HG03460 (cell line): ENCODE data around the gene CCDC187.
"Not testable (repeated sequence)": the region's sequence is repeated elsewhere in the genome, so short reads cannot be mapped to it uniquely, and the experiment has no call there.

Experiments
- ATAC-seq: cut with Tn5 transposase; IDR thresholded peaks from one replicate; pipeline ENCODE4 v1.9.1; 2021; ENCODE audit not compliant: unreplicated experiment

Gene CCDC187

DNA sequence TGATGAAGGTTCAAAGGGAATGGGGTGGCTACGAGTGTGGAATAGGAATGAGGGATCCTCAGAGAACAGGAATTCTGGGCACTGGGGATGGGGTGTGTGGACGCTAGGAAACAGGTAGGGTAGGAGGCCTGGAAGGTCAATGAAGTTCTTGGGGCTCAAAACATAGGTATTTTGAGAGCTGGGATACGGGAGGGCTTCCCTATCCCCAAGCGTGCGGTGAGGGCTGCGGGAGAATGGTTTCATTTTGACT is 59.0 kb downstream of the CCDC187 start:
- ATAC-seq: no peak

GRCh38 chr9:136244122-136244968 is 59.5 kb downstream of the CCDC187 start:
- ATAC-seq: peak; percentile 41

- no peak for ATAC-seq
These were observed 60.3 kb downstream of the CCDC187 start for GRCh38 chr9:136243631-136244030.

GRCh38 chr9:136242918-136243525 is 60.9 kb downstream of the CCDC187 start:
- ATAC-seq: no peak

GRCh38 chr9:136242248-136242647 is 61.6 kb downstream of the CCDC187 start:
- no peak for ATAC-seq

DNA sequence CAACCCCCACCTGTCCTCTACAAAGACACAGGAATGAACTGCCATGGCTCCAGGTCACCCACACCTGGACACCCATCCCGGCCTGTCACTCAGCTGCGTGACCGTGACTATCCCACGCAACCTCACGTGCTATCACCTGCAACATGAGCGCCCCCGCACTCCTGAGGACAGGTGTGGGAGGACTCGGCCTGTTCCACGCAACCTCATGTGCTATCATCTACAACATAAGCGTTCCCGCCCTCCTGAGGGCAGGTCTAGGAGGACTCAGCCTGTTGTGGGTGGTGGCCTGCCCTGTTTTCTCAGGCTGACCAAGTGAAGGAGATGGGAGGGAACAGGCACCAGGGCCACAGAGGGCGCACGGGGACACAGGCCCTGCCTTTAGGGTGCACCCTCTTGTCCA is 62.4 kb downstream of the CCDC187 start:
- no peak for ATAC-seq

- no peak for ATAC-seq
These were observed 63.0 kb downstream of the CCDC187 start for GRCh38 chr9:136240941-136241340.

- ATAC-seq: no peak
These were observed 63.9 kb downstream of the CCDC187 start for GRCh38 chr9:136239983-136240330.

DNA sequence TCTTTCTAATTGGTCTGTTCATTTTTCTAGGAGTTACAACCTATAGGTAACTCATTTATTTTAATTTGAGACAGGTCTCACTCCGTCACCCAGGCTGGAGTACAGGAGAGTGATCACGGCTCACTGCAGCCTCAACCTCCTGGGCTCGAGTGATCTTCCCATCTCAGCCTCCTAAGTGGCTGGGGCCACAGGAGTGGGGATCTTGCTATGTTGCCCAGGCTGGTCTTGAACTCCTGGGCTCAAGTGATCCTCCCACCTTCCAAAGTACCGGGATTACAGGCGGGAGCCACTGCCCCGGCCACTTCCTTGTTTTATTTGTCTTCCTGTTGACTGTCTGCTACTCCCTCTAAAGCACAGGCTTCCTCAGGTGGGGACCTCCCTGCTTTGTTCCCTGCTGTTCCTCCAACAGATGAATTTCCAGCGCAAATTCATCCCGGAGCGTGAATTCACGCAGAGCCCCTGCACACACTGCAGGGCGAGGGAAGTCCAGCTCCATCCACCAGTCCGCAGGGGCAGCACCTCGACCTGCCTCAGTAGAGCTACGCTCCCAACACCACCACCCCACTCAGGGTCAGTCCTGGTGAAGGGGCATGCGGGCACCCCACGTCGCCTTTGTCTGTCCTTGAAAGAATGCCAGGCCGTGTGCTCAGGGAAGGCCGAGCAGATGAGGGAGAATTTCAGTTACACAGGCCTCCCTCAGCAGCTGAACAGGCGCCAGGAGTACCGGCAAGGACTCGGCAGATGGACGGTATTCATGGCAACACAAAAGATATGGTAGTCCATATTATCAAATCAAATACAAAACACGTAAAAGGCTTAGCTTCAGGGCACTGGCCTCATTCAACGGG is 64.5 kb downstream of the CCDC187 start:
- ATAC-seq: no peak

DNA sequence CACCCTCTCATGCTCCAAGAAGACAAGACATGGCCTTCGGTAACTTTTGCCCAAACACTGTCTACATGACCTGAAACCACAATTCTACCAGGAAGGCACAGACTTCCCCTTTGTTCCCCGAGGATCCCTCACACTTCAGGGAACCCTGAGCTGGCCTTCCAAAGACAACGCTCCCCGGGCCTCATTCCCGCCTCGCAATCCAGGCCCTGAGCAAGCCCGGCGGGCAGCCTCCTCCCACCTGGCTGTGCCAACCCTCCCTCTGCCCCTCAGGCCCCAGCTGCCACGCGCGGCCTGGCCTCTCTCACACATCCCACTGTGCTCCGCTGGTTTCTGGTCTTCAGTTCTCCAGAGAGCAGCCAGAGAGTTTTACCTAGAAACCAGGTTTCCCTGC is 65.6 kb downstream of the CCDC187 start:
- ATAC-seq: no peak

DNA sequence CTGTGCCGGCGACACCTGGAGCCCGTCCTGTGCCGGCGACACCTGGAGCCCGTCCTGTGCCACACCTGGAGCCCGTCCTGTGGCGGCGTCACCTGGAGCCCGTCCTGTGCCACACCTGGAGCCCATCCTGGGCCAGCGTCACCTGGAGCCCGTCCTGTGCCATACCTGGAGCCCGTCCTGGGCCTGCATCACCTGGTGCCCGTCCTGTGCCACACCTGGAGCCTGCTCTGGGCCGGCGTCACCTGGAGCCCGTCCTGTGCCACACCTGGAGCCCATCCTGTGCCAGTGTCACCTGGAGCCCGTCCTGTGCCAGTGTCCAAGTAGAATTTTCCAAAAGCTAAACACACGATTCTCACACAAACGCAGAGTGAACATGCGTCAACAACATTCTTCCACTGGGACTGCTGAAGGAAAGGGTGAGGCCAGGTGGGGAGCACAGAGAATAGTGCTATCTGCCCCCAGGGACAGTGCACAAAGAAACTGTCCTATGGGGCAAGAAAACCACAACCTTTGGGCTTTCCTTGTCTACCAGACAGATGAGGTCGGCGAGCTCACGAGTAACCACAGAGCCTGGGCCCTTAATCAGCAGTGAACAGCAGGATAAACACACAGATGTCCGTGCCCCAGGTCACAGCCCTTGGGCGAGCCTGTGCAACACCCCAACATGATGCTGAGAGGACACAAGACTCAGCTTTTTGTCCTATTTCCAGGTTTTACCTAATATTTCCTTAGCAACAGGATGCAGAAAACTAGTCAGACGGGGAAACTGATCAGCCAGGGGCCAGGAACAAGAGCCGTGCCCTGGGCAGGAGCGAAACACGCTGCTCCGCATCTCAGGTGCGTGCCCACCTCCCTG is 66.2 kb downstream of the CCDC187 start:
- ATAC-seq: no peak

DNA sequence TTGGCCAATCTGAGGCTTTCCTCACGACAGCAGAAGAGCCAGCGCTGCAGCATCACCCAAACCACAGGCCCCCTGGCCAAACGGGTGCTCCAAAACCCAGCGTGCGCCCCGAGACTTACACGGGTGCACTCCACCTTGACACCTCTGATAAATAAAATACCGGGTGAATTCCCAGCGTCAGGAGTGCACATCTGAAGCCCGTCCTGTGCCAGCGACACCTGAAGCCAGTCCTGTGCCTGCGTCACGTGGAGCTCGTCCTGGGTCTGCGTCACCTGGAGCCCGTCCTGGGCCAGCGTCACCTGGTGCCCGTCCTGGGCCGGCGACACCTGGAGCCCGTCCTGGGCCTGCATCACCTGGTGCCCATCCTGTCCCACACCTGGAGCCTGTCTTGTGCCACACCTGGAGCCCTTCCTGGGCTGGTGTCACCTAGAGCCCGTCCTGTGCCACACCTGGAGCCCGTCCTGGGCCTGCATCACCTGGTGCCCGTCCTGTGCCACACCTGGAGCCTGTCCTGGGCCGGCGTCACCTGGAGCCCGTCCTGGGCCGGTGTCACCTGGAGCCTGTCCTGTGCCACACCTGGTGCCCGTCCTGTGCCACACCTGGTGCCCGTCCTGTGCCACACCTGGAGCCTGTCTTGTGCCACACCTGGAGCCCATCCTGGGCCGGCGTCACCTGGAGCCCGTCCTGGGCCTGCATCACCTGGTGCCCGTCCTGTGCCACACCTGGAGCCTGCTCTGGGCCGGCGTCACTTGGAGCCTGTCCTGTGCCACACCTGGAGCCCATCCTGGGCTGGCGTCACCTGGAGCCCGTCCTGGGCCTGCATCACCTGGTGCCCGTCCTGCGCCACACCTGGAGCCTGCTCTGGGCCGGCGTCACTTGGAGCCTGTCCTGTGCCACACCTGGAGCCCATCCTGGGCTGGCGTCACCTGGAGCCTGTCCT is 67.2 kb downstream of the CCDC187 start:
- not testable (repeated sequence) for ATAC-seq

DNA sequence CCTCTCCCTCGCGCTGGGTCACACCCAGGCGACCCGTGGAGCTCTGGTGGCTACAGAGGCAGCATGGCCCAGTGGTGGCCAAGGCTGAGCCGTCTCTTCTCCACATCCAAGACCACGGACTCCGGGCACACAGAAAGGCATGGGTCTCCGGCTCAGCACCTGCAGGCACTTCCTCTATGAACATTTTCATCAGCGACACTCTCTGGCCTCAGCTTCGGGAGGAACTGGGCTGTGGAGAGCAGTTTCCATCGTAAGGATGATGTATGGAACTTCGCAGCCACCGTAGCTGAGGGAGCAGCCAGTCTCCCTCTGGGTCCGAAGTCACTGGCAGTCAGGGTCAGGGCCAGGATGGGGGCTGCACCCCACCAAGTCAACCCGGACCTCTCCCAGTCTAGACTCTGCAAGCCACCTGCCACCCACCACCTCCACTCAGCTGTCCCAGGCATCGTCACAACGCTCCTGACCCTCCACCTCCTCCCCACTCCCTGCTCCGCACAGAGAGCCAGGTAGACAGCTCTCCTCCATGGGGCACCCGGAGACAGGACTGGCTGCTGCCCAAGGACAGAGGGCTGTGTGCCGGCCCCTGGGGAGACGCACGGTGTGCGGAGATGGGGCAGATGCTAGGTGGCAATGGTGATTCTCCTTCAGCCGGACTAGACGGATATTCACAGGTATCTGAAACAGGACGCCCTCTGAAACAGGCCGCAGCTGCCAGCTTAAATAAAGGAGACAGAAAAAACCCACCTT is 68.0 kb downstream of the CCDC187 start:
- ATAC-seq: no peak

GRCh38 chr9:136235171-136235570 is 68.7 kb downstream of the CCDC187 start:
- no peak for ATAC-seq

DNA sequence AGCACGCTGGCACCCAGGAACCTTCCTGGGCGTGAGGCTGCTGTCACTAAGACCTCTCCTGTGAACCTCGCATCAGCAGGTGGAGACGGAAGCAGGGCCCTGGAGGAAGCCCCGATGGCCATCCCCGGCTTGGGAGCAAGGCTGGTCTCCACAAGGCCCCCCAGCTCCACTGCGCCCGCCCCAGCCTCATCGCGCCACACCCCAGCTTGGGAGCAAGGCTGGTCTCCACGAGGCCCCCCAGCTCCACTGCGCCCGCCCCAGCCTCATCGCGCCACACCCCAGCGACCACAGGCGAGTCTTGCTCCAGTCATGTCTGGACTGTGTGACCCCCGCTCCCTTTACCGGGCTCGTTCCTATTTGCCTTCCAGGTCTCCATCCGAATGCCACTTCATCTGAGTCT is 69.3 kb downstream of the CCDC187 start:
- no peak for ATAC-seq

GRCh38 chr9:136233868-136234267 is 70.0 kb downstream of the CCDC187 start:
- ATAC-seq: no peak

GRCh38 chr9:136233411-136233810 is 70.5 kb downstream of the CCDC187 start:
- no peak for ATAC-seq

GRCh38 chr9:136232969-136233368 is 70.9 kb downstream of the CCDC187 start:
- no peak for ATAC-seq
